B cell (primary cell): Measurements from ENCODE around the gene STIL. TPM values are rescaled to one million over a fixed set of nuclear protein-coding genes. Genes with fewer than 3 reads are reported as not detected.
A peak's percentile ranks its signal among the peaks of the same experiment; 100 is the strongest.

ENCODE experiments used
- ATAC-seq: fragments of 200-7000 bp; cut with Tn5 transposase; one replicate; pipeline ENCODE4 v1.10.0; 2021; ENCODE audit warnings: low read depth, mild to moderate bottlenecking, moderate number of reproducible peaks, moderate library complexity
- CTCF ChIA-PET: fragments of 350-600 bp; sonication (Branson Sonifier 250); formaldehyde crosslinking; loops from one replicate; lab custom pipeline; 2021; ENCODE audit warnings: antibody characterized with exemption, inconsistent platforms; lab: Charles Lee
- POLR2A ChIA-PET: fragments of 350-600 bp; sonication (Branson Sonifier 250); formaldehyde crosslinking; loops from one replicate; lab custom pipeline; 2021; ENCODE audit warnings: antibody characterized with exemption; lab: Charles Lee
- DNase-seq: peaks from one replicate; pipeline ENCODE4 v3.0.0; 2013
- H2AFZ ChIP-seq: 2 replicates; pipeline ENCODE4 v1.6.1; 2012; ENCODE audit warnings: mild to moderate bottlenecking, low read depth, low read length; ENCODE audit not compliant: insufficient read depth, poor library complexity, severe bottlenecking
- H3K27ac ChIP-seq, 2 donors: 1 replicate in 1 of 2; 2 replicates in 1 of 2; pipeline ENCODE4 v1.5.1; 2012 to 2013; ENCODE audit warnings: low read length in 2 of 2, mild to moderate bottlenecking in 2 of 2, moderate library complexity in 1 of 2
- H3K27me3 ChIP-seq, 4 experiments: fragments of 200-600 bp in 1 of 4; sonication (generic) in 1 of 4; replicated peaks in 1 of 4; 1 replicate in 2 of 4; 2 replicates in 2 of 4; pipeline versions ENCODE4 v1.6.1 to v1.7.0; 2013 to 2016; ENCODE audit warnings: low read length in 3 of 4, mild to moderate bottlenecking in 2 of 4, mixed read lengths in 1 of 4, moderate library complexity in 1 of 4; ENCODE audit not compliant: insufficient read depth in 4 of 4, control insufficient read depth in 3 of 4; ENCODE audit errors: control extremely low read depth in 1 of 4
- H3K36me3 ChIP-seq, 2 experiments: replicated peaks in 1 of 2; 1 replicate in 1 of 2; 2 replicates in 1 of 2; pipeline versions ENCODE4 v1.6.1 to v1.7.1; 2013; ENCODE audit warnings: low read length in 1 of 2; ENCODE audit not compliant: insufficient read depth in 2 of 2, control insufficient read depth in 1 of 2; ENCODE audit errors: control extremely low read depth in 1 of 2, extremely low read depth in 1 of 2
- H3K4me1 ChIP-seq, 2 donors: fragments of 200-600 bp in 1 of 2; sonication (generic) in 1 of 2; 1 replicate in 1 of 2; 2 replicates in 1 of 2; pipeline versions ENCODE4 v1.5.1 to v1.6.1; 2013 to 2017; ENCODE audit warnings: low read length in 2 of 2; ENCODE audit not compliant: control insufficient read depth in 2 of 2, insufficient read depth in 2 of 2
- H3K4me2 ChIP-seq: replicated peaks from 2 replicates; pipeline ENCODE3; 2012; ENCODE audit warnings: mild to moderate bottlenecking, low read depth, low read length; ENCODE audit not compliant: poor library complexity, severe bottlenecking
- H3K4me3 ChIP-seq, 5 experiments: fragments of 200-600 bp in 1 of 5; sonication (generic) in 1 of 5; 1 replicate in 3 of 5; 2 replicates in 2 of 5; pipeline versions ENCODE4 v1.5.1 to v1.7.0; 2011 to 2016; ENCODE audit warnings: low read length in 4 of 5, mild to moderate bottlenecking in 4 of 5, low read depth in 2 of 5, control low read depth in 1 of 5, moderate library complexity in 1 of 5; ENCODE audit not compliant: insufficient read depth in 1 of 5; ENCODE audit errors: control extremely low read depth in 1 of 5, extremely low read depth in 1 of 5
- H3K79me2 ChIP-seq: fragments of 200-600 bp; sonication (generic); one replicate; pipeline ENCODE4 v1.6.0; 2016; ENCODE audit warnings: low read length; ENCODE audit not compliant: control insufficient read depth, insufficient read depth
- H3K9ac ChIP-seq: fragments of 200-600 bp; sonication (generic); 2 replicates; pipeline ENCODE4 v1.6.1; 2017; ENCODE audit warnings: mild to moderate bottlenecking, low read length, moderate library complexity
- H3K9me3 ChIP-seq, 3 donors: one replicate each; pipeline versions ENCODE4 v1.6.1 to v1.7.1; 2013; ENCODE audit warnings: low read length in 2 of 3; ENCODE audit not compliant: control insufficient read depth in 2 of 3, insufficient read depth in 1 of 3; ENCODE audit errors: control extremely low read depth in 1 of 3
- H4K20me1 ChIP-seq: 2 replicates; pipeline ENCODE4 v1.6.0; 2012; ENCODE audit warnings: mild to moderate bottlenecking, low read length; ENCODE audit not compliant: insufficient read depth, control insufficient read depth, poor library complexity, severe bottlenecking
- H3K27ac Mint-ChIP-seq: one replicate; pipeline ENCODE4 v1.8.0; 2021; ENCODE audit warnings: mixed read lengths
- H3K27me3 Mint-ChIP-seq: one replicate; pipeline ENCODE4 v1.8.0; 2021; ENCODE audit warnings: mixed read lengths
- H3K4me1 Mint-ChIP-seq: one replicate; pipeline ENCODE4 v1.8.0; 2021; ENCODE audit warnings: mixed read lengths
- H3K4me3 Mint-ChIP-seq: one replicate; pipeline ENCODE4 v1.8.0; 2021; ENCODE audit warnings: mixed read lengths
- H3K9me3 Mint-ChIP-seq: one replicate; pipeline ENCODE4 v1.8.0; 2022; ENCODE audit warnings: mixed read lengths; ENCODE audit not compliant: insufficient read depth
- EZH2 ChIP-seq: IDR thresholded peaks from 2 replicates; pipeline ENCODE4 v1.6.1; 2012; ENCODE audit warnings: borderline replicate concordance, low read depth, mild to moderate bottlenecking, moderate library complexity, low read length; ENCODE audit not compliant: insufficient read depth, poor library complexity, severe bottlenecking
- WGBS: methylation state at CpG from one replicate; pipeline ENCODE4 v1.1.5; 2013; ENCODE audit warnings: missing lambda C conversion rate; ENCODE audit not compliant: insufficient coverage; 5-methylcytosine and 5-hydroxymethylcytosine counted together
- intact Hi-C: fragments of 100-400 bp; cut with micrococcal nuclease; formaldehyde crosslinking; loops from one replicate; pipeline ENCODE4 v1.10.0; 2022
- polyA plus RNA-seq: library from polyadenylated mRNA; depleted of rRNA; stranded (reverse); fragments of >200 nt; gene quantifications from 2 replicates; pipeline ENCODE4 v1.2.3, GENCODE V29; 2012
- total RNA-seq, 2 donors: library from RNA; stranded (reverse); fragments of 120-200 nt in 1 of 2; gene quantifications; 1 replicate in 1 of 2; 2 replicates in 1 of 2; pipeline versions ENCODE4 v1.2.3 to v1.2.4, GENCODE V29; 2013 to 2022
- TF ChIP-seq, protein P1 (sequence below): fragments of 200-600 bp; IDR thresholded peaks from one replicate; pipeline ENCODE4 v1.8.0; 2022; ENCODE audit warnings: antibody characterized with exemption, mild to moderate bottlenecking

The STIL gene
- total and polyA plus RNA-seq, 2 donors (not counting 1 experiment from before 2014, with no cell fraction given), result 0.79 to 1.8 TPM

DNA sequence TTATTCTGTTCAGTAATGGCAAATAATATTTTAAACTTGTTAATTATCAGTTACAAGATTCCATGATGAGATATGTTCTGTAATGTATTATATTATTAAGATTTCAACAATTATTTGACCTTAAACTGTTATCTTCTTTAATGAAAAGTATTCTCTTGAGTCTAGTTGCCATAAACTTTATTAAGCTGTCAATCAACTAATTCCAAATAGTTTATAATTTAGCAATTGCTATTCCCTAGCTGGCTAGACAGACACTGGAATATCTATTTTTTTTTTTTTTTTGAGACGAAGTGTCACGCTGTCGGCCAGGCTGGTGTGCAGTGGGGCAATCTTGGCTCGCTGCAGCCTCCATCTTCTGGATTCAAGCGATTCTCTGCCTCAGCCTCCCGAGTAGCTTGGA is 23.4 kb upstream of the STIL start:
- WGBS, result 75% methylated on average over 4 of the region's 6 CpGs
- Mint-ChIP-seq H3K4me3 (no peak overlapping the region), H3K9me3 (no peaks in the 10 kb centered on the region), H3K4me1 (peaks cover 20% of the 10 kb centered on the region), H3K27me3 (no peaks in the 10 kb centered on the region), H3K27ac (no peak overlapping the region)
- Histone ChIP-seq H3K9ac (no peak overlapping the region), H3K27me3 (no peaks in the 10 kb centered on the region), H3K9me3 (no peaks in the 10 kb centered on the region), H2AFZ (no peak overlapping the region), H3K4me1 (peaks cover 14 to 19% of the 10 kb centered on the region in 2 donors), H3K36me3 (no peaks in the 10 kb centered on the region), H4K20me1 (peaks cover 44% of the 10 kb centered on the region), H3K4me3 (no peak overlapping the region), H3K27ac (no peak overlapping the region), H3K79me2 (peaks cover 68% of the 10 kb centered on the region), H3K4me2 (no peak overlapping the region)
- DNase-seq, result no peak
- intact Hi-C loops, result loop anchor here (10.0 kb wide), 1 partner anchor 623 kb away; the partner anchor contains the start of gene EFCAB14
- ChIA-PET CTCF (no interaction called here), POLR2A (no interaction called here)
- no peak for TF ChIP-seq EZH2
- TF ChIP-seq, protein P1, sequence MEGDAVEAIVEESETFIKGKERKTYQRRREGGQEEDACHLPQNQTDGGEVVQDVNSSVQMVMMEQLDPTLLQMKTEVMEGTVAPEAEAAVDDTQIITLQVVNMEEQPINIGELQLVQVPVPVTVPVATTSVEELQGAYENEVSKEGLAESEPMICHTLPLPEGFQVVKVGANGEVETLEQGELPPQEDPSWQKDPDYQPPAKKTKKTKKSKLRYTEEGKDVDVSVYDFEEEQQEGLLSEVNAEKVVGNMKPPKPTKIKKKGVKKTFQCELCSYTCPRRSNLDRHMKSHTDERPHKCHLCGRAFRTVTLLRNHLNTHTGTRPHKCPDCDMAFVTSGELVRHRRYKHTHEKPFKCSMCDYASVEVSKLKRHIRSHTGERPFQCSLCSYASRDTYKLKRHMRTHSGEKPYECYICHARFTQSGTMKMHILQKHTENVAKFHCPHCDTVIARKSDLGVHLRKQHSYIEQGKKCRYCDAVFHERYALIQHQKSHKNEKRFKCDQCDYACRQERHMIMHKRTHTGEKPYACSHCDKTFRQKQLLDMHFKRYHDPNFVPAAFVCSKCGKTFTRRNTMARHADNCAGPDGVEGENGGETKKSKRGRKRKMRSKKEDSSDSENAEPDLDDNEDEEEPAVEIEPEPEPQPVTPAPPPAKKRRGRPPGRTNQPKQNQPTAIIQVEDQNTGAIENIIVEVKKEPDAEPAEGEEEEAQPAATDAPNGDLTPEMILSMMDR, result no peak
- ATAC-seq, result no peak

- peak overlapping the region; percentile 87 for H3K4me2 ChIP-seq
- H3K4me1 ChIP-seq, result peaks cover 14 to 19% of the 10 kb centered on the region in 2 donors
- Mint-ChIP-seq H3K27ac (peak overlapping the region; percentile 92), H3K27me3 (no peaks in the 10 kb centered on the region), H3K9me3 (no peaks in the 10 kb centered on the region), H3K4me3 (peak overlapping the region; percentile 97), H3K4me1 (peaks cover 20% of the 10 kb centered on the region)
- ChIA-PET POLR2A (no interaction called here), CTCF (interaction anchor here (0.8 to 3.0 kb wide), 3 partner anchors 17 to 142 kb away, joined by 4 to 13 read pairs (median 5); partner anchors contain the start of gene FOXD2)
- peak overlapping the region; percentile 49 to 83 for H3K27ac ChIP-seq
- H3K9me3 ChIP-seq, result no peaks in the 10 kb centered on the region
- H3K27me3 ChIP-seq, result no peaks in the 10 kb centered on the region
- peaks cover 48% of the 10 kb centered on the region for H3K79me2 ChIP-seq
- no peaks in the 10 kb centered on the region for H3K36me3 ChIP-seq
- no peak for DNase-seq
- H3K4me3 ChIP-seq, result peak overlapping the region; percentile 59 to 97 (median 80)
- ATAC-seq, result no peak
- intact Hi-C loops, result loop anchor here (1.0 to 10.0 kb wide), 3 partner anchors 21 to 620 kb away; partner anchors contain the start of genes EFCAB14 and STIL
- H2AFZ ChIP-seq, result peak overlapping the region; percentile 97
- peak overlapping the region; percentile 91 for H3K9ac ChIP-seq
- 59% methylated on average over 8 of the region's 9 CpGs for WGBS
- TF ChIP-seq, protein P1, result no peak
- no peak for TF ChIP-seq EZH2
- peaks cover 30% of the 10 kb centered on the region for H4K20me1 ChIP-seq
Measured at GRCh38 chr1:47334765-47335435, 21.0 kb upstream of the STIL start.
